GM13976 (cell line): ENCODE measurements around the gene FOSB.

Experiments used
- DNase-seq: peaks from one replicate; pipeline ENCODE4 v3.0.0; 2012; ENCODE audit warnings: low spot score
- in situ Hi-C: fragments of 300-500 bp; cut with MboI; formaldehyde crosslinking; loops from one replicate; pipeline ENCODE4 v1.12.0; 2022; ENCODE audit warnings: low sequenced_read_pairs, mixed read lengths, inconsistent platforms; ENCODE audit not compliant: unreplicated experiment
- TF ChIP-seq, protein P1 (sequence below): IDR thresholded peaks from 2 replicates; pipeline ENCODE4 v1.5.1; 2012; ENCODE audit warnings: borderline replicate concordance, mild to moderate bottlenecking; ENCODE audit not compliant: insufficient read depth; ENCODE audit errors: extremely low read depth, missing control alignments, control extremely low read depth

FOSB gene

GRCh38 chr19:45492137-45492626 lies 24.4 kb downstream of the FOSB start:
- no peak for DNase-seq
- TF ChIP-seq, protein P1, sequence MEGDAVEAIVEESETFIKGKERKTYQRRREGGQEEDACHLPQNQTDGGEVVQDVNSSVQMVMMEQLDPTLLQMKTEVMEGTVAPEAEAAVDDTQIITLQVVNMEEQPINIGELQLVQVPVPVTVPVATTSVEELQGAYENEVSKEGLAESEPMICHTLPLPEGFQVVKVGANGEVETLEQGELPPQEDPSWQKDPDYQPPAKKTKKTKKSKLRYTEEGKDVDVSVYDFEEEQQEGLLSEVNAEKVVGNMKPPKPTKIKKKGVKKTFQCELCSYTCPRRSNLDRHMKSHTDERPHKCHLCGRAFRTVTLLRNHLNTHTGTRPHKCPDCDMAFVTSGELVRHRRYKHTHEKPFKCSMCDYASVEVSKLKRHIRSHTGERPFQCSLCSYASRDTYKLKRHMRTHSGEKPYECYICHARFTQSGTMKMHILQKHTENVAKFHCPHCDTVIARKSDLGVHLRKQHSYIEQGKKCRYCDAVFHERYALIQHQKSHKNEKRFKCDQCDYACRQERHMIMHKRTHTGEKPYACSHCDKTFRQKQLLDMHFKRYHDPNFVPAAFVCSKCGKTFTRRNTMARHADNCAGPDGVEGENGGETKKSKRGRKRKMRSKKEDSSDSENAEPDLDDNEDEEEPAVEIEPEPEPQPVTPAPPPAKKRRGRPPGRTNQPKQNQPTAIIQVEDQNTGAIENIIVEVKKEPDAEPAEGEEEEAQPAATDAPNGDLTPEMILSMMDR: no peak
- in situ Hi-C loops: no loop called here

GRCh38 chr19:45492627-45493470 lies 25.1 kb downstream of the FOSB start:
- peak; percentile 84 for DNase-seq
- TF ChIP-seq, protein P1: no peak
- in situ Hi-C loops: no loop called here

DNA sequence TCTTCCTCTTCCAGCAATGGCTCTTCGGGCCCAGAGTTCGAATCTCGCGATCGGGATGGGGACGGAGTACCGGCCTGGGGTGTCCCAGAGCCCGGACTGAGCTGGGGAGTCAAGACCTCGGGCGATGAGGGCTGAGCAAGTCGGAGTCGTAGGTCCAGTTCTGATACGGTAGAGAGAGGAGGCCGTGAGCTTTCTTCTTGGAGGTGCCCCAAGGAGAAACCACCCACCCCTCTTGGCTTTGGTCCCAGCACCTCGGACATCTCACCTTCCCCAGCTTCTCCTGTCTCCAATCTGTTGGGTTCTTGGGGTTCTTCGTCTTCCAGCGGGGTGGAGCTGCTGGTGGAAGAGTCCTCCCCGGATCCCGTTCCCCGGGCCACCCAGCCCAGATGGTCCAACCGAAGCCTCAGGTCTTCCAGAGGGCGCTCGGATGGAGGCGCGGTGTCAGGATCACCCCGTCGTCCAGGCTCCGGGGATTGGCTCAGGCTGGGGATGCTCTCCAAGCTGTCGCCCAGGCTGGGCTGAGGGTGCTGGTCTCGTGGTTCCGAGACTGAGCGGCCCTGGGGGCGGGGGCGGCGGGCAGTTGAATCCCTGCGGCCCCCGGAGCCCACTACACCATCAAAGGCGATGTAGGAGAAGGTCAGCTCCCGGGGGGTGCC lies 26.6 kb downstream of the FOSB start:
- no peak for DNase-seq
- TF ChIP-seq, protein P1: no peak
- in situ Hi-C loops: no loop called here

GRCh38 chr19:45495178-45495577 lies 27.4 kb downstream of the FOSB start:
- in situ Hi-C loops: no loop called here
- TF ChIP-seq, protein P1: no peak
- DNase-seq: no peak

DNA sequence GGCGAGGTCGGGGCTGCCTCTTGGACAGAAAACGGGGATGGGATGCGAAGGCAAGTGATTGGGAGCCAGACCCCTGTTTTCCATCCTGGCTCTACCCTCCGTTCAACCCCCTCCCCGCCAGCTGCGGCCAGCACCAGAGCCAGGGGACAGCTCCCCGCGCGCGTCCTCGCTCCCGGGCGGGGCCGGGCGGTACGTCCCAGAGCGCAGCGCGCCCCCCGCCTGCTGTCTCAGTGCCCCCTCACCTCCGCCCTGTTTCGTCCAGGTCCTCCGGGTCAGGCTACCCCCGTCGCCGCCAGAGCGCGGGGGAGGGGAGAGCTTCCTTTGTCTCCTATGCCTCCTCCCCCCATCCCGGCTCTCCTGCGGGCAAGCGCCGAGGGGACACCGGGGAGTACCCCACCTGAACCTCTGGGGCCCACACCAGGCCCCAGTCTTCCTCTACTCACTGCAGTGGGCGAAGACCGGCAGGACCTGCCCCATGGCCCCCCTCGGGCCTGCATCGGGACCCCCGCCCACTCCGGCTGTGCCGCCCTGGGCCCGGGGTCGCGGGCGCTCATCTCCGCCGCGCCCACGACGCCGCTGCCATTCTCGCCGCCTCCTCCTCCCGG lies 28.7 kb downstream of the FOSB start:
- peak; percentile 64 for DNase-seq
- in situ Hi-C loops: no loop called here

GRCh38 chr19:45497791-45498190 lies 30.0 kb downstream of the FOSB start:
- TF ChIP-seq, protein P1: no peak
- no peak for DNase-seq
- in situ Hi-C loops: no loop called here

More for the DNA sequence above, 28.7 kb downstream of the FOSB start:
- TF ChIP-seq, protein P1: no peak
